Liver (tissue), 3 donors: ENCODE data around the gene CLMN.

ENCODE experiments used
- ATF3 ChIP-seq: IDR thresholded peaks from 2 replicates; pipeline ENCODE4 v1.6.1; 2016; ENCODE audit warnings: antibody characterized with exemption
- HNF4A ChIP-seq, 2 donors: conservative IDR thresholded peaks; 2 replicates each; pipeline ENCODE4 v1.6.1; 2016; ENCODE audit warnings: antibody characterized with exemption in 2 of 2, mild to moderate bottlenecking in 2 of 2
- JUND ChIP-seq, 2 donors: IDR thresholded peaks; 2 replicates each; pipeline ENCODE4 v1.6.1; 2016; ENCODE audit warnings: antibody characterized with exemption in 2 of 2
- MAX ChIP-seq: IDR thresholded peaks from 2 replicates; pipeline ENCODE4 v1.6.1; 2016; ENCODE audit warnings: antibody characterized with exemption
- RAD21 ChIP-seq, 2 donors: IDR thresholded peaks; 2 replicates each; pipeline ENCODE4 v1.6.1; 2016; ENCODE audit warnings: antibody characterized with exemption in 2 of 2, mild to moderate bottlenecking in 2 of 2
- YY1 ChIP-seq: IDR thresholded peaks from 2 replicates; pipeline ENCODE4 v1.6.1; 2016; ENCODE audit warnings: antibody characterized with exemption, mild to moderate bottlenecking
- TF ChIP-seq, protein P1 (sequence below): fragments of 150-350 bp; IDR thresholded peaks from 2 replicates; pipeline ENCODE4 v1.5.1; 2017; ENCODE audit warnings: improper control_type of control experiment, low read depth, low read length; ENCODE audit not compliant: missing input control
- TF ChIP-seq, protein P2 (sequence below): IDR thresholded peaks from 2 replicates; pipeline ENCODE4 v1.6.1; 2016; ENCODE audit warnings: antibody characterized with exemption
- donor health status: healthy.
- donor health status: healthy.

- TF ChIP-seq, protein P1, sequence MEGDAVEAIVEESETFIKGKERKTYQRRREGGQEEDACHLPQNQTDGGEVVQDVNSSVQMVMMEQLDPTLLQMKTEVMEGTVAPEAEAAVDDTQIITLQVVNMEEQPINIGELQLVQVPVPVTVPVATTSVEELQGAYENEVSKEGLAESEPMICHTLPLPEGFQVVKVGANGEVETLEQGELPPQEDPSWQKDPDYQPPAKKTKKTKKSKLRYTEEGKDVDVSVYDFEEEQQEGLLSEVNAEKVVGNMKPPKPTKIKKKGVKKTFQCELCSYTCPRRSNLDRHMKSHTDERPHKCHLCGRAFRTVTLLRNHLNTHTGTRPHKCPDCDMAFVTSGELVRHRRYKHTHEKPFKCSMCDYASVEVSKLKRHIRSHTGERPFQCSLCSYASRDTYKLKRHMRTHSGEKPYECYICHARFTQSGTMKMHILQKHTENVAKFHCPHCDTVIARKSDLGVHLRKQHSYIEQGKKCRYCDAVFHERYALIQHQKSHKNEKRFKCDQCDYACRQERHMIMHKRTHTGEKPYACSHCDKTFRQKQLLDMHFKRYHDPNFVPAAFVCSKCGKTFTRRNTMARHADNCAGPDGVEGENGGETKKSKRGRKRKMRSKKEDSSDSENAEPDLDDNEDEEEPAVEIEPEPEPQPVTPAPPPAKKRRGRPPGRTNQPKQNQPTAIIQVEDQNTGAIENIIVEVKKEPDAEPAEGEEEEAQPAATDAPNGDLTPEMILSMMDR, result no peak
- TF ChIP-seq JUND (IDR thresholded peaks at IDR 0.05), result no peak
- no peak for TF ChIP-seq YY1
- TF ChIP-seq MAX, result no peak
- TF ChIP-seq HNF4A (conservative IDR thresholded peaks at IDR 0.05), result no peak
- TF ChIP-seq, protein P2, sequence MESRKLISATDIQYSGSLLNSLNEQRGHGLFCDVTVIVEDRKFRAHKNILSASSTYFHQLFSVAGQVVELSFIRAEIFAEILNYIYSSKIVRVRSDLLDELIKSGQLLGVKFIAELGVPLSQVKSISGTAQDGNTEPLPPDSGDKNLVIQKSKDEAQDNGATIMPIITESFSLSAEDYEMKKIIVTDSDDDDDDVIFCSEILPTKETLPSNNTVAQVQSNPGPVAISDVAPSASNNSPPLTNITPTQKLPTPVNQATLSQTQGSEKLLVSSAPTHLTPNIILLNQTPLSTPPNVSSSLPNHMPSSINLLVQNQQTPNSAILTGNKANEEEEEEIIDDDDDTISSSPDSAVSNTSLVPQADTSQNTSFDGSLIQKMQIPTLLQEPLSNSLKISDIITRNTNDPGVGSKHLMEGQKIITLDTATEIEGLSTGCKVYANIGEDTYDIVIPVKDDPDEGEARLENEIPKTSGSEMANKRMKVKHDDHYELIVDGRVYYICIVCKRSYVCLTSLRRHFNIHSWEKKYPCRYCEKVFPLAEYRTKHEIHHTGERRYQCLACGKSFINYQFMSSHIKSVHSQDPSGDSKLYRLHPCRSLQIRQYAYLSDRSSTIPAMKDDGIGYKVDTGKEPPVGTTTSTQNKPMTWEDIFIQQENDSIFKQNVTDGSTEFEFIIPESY, result no peak
- TF ChIP-seq RAD21 (IDR thresholded peaks at IDR 0.05), result no peak
- TF ChIP-seq ATF3, result no peak
These were observed 14.6 kb downstream of the CLMN start for GRCh38 chr14:95305145-95305544.
